Smooth muscle cell (in vitro differentiated cells): ENCODE data around the gene APBA2. TPM values are rescaled to one million over a fixed set of nuclear protein-coding genes. Genes with fewer than 3 reads are reported as not detected.
A peak's percentile ranks its signal among the peaks of the same experiment; 100 is the strongest.

Source experiments
- DNase-seq: peaks from one replicate; lab custom pipeline; 2025; ENCODE audit not compliant: unreplicated experiment; lab: John Stamatoyannopoulos, UW
- H2AFZ ChIP-seq: fragments of 200-600 bp; sonication (generic); 2 replicates; pipeline ENCODE4 v1.6.0; 2016; ENCODE audit warnings: antibody characterized with exemption, low read depth, mild to moderate bottlenecking
- H3F3A ChIP-seq: fragments of 200-600 bp; sonication (generic); 2 replicates; pipeline ENCODE4 v1.6.0; 2017; ENCODE audit warnings: antibody characterized with exemption, low read depth
- H3K27ac ChIP-seq: fragments of 200-600 bp; sonication (generic); 2 replicates; pipeline ENCODE4 v1.5.1; 2016; ENCODE audit warnings: low read depth, mild to moderate bottlenecking
- H3K27me3 ChIP-seq: fragments of 200-600 bp; sonication (generic); 2 replicates; pipeline ENCODE4 v1.6.1; 2016; ENCODE audit warnings: low read depth, mild to moderate bottlenecking
- H3K36me3 ChIP-seq: fragments of 200-600 bp; sonication (generic); 2 replicates; pipeline ENCODE4 v1.5.1; 2016; ENCODE audit warnings: low read depth
- H3K4me1 ChIP-seq: fragments of 200-600 bp; sonication (generic); 2 replicates; pipeline ENCODE4 v1.5.1; 2016; ENCODE audit warnings: low read depth
- H3K4me2 ChIP-seq: fragments of 200-600 bp; sonication (generic); 2 replicates; pipeline ENCODE4 v1.6.0; 2016; ENCODE audit warnings: mild to moderate bottlenecking
- H3K4me3 ChIP-seq: fragments of 200-600 bp; sonication (generic); 2 replicates; pipeline ENCODE4 v1.5.1; 2016; ENCODE audit warnings: mild to moderate bottlenecking
- H3K79me2 ChIP-seq: fragments of 200-600 bp; sonication (generic); 2 replicates; pipeline ENCODE4 v1.6.0; 2016; ENCODE audit warnings: low read depth, mild to moderate bottlenecking
- H3K9ac ChIP-seq: fragments of 200-600 bp; sonication (generic); 2 replicates; pipeline ENCODE4 v1.6.0; 2016; ENCODE audit warnings: low read depth
- H3K9me3 ChIP-seq: fragments of 200-600 bp; sonication (generic); replicated peaks from 2 replicates; pipeline ENCODE4 v1.5.1; 2016; ENCODE audit warnings: low read depth
- H4K20me1 ChIP-seq: fragments of 200-600 bp; sonication (generic); 2 replicates; pipeline ENCODE4 v1.6.0; 2016; ENCODE audit warnings: low read depth
- CTCF ChIP-seq: fragments of 200-600 bp; sonication (generic); IDR thresholded peaks from 2 replicates; pipeline ENCODE4 v1.5.1; 2017; ENCODE audit warnings: borderline replicate concordance, mild to moderate bottlenecking, antibody characterized with exemption; ENCODE audit not compliant: insufficient read depth, poor library complexity, severe bottlenecking
- WGBS: methylation state at CpG from one replicate; pipeline ENCODE4 v1.1.7; 2016; ENCODE audit warnings: low lambda C conversion rate; 5-methylcytosine and 5-hydroxymethylcytosine counted together
- polyA plus RNA-seq: library from polyadenylated mRNA; unstranded; fragments of >200 nt; fragmentation: Nextera tagmentation; extraction: Ambion mirVana; gene quantifications from 2 replicates; pipeline ENCODE4 v1.2.1, GENCODE V29; 2016
- total RNA-seq: library from RNA; depleted of rRNA; stranded (reverse); fragments of >200 nt; gene quantifications from 2 replicates; pipeline ENCODE4 v1.2.3, GENCODE V29; 2014

Gene APBA2
- total and polyA plus RNA-seq, 2 experiments from 2014 or later = 10.2 to 14.9 TPM

GRCh38 chr15:28974142-28974541, 88.4 kb downstream of the APBA2 start:
- Histone ChIP-seq H3K4me3 (no peak overlapping the region), H3K9me3 (no peaks in the 10 kb centered on the region), H3K27me3 (no peaks in the 10 kb centered on the region), H3K4me2 (no peak overlapping the region), H4K20me1 (peaks cover 10% of the 10 kb centered on the region), H3K79me2 (no peaks in the 10 kb centered on the region), H3K4me1 (peaks cover 23% of the 10 kb centered on the region), H3K36me3 (no peaks in the 10 kb centered on the region), H3K27ac (no peak overlapping the region), H2AFZ (no peak overlapping the region), H3K9ac (no peak overlapping the region), H3F3A (no peaks in the 10 kb centered on the region)
- DNase-seq = no peak
- WGBS = 88% methylated on average over 7 of the region's 7 CpGs
- no peak for TF ChIP-seq CTCF

- no peaks in the 10 kb centered on the region for H3K36me3 ChIP-seq
- no peak overlapping the region for H2AFZ ChIP-seq
- H3K4me2 ChIP-seq = no peak overlapping the region
- no peaks in the 10 kb centered on the region for H3F3A ChIP-seq
- H3K79me2 ChIP-seq = no peaks in the 10 kb centered on the region
- no peak overlapping the region for H3K4me3 ChIP-seq
- peaks cover 22% of the 10 kb centered on the region for H3K4me1 ChIP-seq
- no peaks in the 10 kb centered on the region for H3K27me3 ChIP-seq
- TF ChIP-seq CTCF = peak; percentile 69
- H3K9me3 ChIP-seq = no peaks in the 10 kb centered on the region
- H3K9ac ChIP-seq = no peak overlapping the region
- H4K20me1 ChIP-seq = peaks cover 10% of the 10 kb centered on the region
- 0% methylated on average over 2 of the region's 2 CpGs for WGBS
- DNase-seq = no peak
- H3K27ac ChIP-seq = no peak overlapping the region
Observed at GRCh38 chr15:28975766-28976179, 90.0 kb downstream of the APBA2 start.

- H3K27ac ChIP-seq = peak overlapping the region; percentile 85
- peak overlapping the region; percentile 54 for H3K4me2 ChIP-seq
- no peaks in the 10 kb centered on the region for H3K27me3 ChIP-seq
Observed at GRCh38 chr15:28977377-28978010, 91.7 kb downstream of the APBA2 start.

More at GRCh38 chr15:28977377-28978010, 91.7 kb downstream of the APBA2 start:
- Histone ChIP-seq H3F3A (no peaks in the 10 kb centered on the region), H2AFZ (no peak overlapping the region), H3K9ac (peak overlapping the region; percentile 56), H3K4me1 (peaks cover 17% of the 10 kb centered on the region), H3K4me3 (no peak overlapping the region), H3K9me3 (no peaks in the 10 kb centered on the region), H3K36me3 (no peaks in the 10 kb centered on the region), H3K79me2 (no peaks in the 10 kb centered on the region), H4K20me1 (peaks cover 10% of the 10 kb centered on the region)
- WGBS = 79% methylated on average over 6 of the region's 6 CpGs
- no peak for TF ChIP-seq CTCF
- peak; percentile 31 for DNase-seq
